Neutrophil (primary cell): ENCODE results near the gene METTL15.
"Not testable (repeated sequence)": the region's sequence is repeated elsewhere in the genome, so short reads cannot be mapped to it uniquely, and the experiment has no call there.

Source experiments
- H3K27ac ChIP-seq: fragments of 200-600 bp; sonication (generic); 2 replicates; pipeline ENCODE4 v1.5.1; 2016; ENCODE audit warnings: mild to moderate bottlenecking, moderate library complexity
- H3K27me3 ChIP-seq: fragments of 200-600 bp; sonication (generic); 2 replicates; pipeline ENCODE4 v1.6.0; 2016; ENCODE audit warnings: mild to moderate bottlenecking
- H3K36me3 ChIP-seq: fragments of 200-600 bp; sonication (generic); 2 replicates; pipeline ENCODE4 v1.5.1; 2017
- H3K4me1 ChIP-seq, 2 experiments: fragments of 200-600 bp in 1 of 2; sonication (generic) in 1 of 2; 1 replicate in 1 of 2; 2 replicates in 1 of 2; pipeline versions ENCODE4 v1.5.1 to v1.6.1; 2013 to 2016; ENCODE audit warnings: low read depth in 1 of 2, low read length in 1 of 2, mild to moderate bottlenecking in 1 of 2, moderate library complexity in 1 of 2; ENCODE audit not compliant: control insufficient read depth in 1 of 2, insufficient read depth in 1 of 2
- H3K4me3 ChIP-seq, 2 experiments: fragments of 200-600 bp in 1 of 2; sonication (generic) in 1 of 2; 1 replicate in 1 of 2; 2 replicates in 1 of 2; pipeline ENCODE4 v1.5.1; 2013 to 2016; ENCODE audit warnings: low read depth in 1 of 2, low read length in 1 of 2, mild to moderate bottlenecking in 1 of 2, moderate library complexity in 1 of 2
- H3K9me3 ChIP-seq: fragments of 200-600 bp; sonication (generic); 2 replicates; pipeline ENCODE4 v1.5.1; 2016
- CTCF ChIP-seq: fragments of 200-600 bp; sonication (generic); IDR thresholded peaks from 2 replicates; pipeline ENCODE4 v1.5.1; 2016; ENCODE audit warnings: antibody characterized with exemption

The METTL15 gene

GRCh38 chr11:28366549-28367346 lies 258.6 kb downstream of the METTL15 start:
- TF ChIP-seq CTCF = no peak
- H3K4me3 ChIP-seq = no peak overlapping the region
- no peaks in the 10 kb centered on the region for H3K9me3 ChIP-seq
- H3K27ac ChIP-seq = no peak overlapping the region
- H3K36me3 ChIP-seq = no peaks in the 10 kb centered on the region
- no peaks in the 10 kb centered on the region for H3K4me1 ChIP-seq
- H3K27me3 ChIP-seq = no peaks in the 10 kb centered on the region

- not testable (repeated sequence) for H3K4me3 ChIP-seq, H3K27me3 ChIP-seq, H3K9me3 ChIP-seq, H3K36me3 ChIP-seq, H3K27ac ChIP-seq, H3K4me1 ChIP-seq
These were observed 269.9 kb downstream of the METTL15 start for GRCh38 chr11:28378095-28378494.
